NCI-H2029 (cell line): ENCODE data around the gene FAM3A.
"Not testable (repeated sequence)": the region's sequence is repeated elsewhere in the genome, so short reads cannot be mapped to it uniquely, and the experiment has no call there.

Experiments
- DNase-seq: peaks from one replicate; lab custom pipeline; 2025; lab: John Stamatoyannopoulos, UW

Gene FAM3A

GRCh38 chrX:154502989-154503388, 13.0 kb downstream of the FAM3A start:
- DNase-seq = no peak

- no peak for DNase-seq
Measured at GRCh38 chrX:154502098-154502497, 13.9 kb downstream of the FAM3A start.

- DNase-seq = not testable (repeated sequence)
Measured at GRCh38 chrX:154501423-154501822, 14.6 kb downstream of the FAM3A start.

GRCh38 chrX:154496591-154497137, 19.4 kb downstream of the FAM3A start:
- DNase-seq = not testable (repeated sequence)

- no peak for DNase-seq
Measured at GRCh38 chrX:154495472-154495922, 20.5 kb downstream of the FAM3A start.

GRCh38 chrX:154494715-154495114, 21.3 kb downstream of the FAM3A start:
- DNase-seq = no peak

- peak; percentile 89 for DNase-seq
Measured at GRCh38 chrX:154490414-154491083, 25.5 kb downstream of the FAM3A start, which contains the start of gene SLC10A3. TSS of gene SLC10A3 (minus strand) at chrX:154490629. CDS start at chrX:154488940, 1,689 bp downstream.

GRCh38 chrX:154490021-154490413, 26.0 kb downstream of the FAM3A start:
- no peak for DNase-seq

- DNase-seq = no peak
Measured at GRCh38 chrX:154489182-154489581, 26.9 kb downstream of the FAM3A start.

GRCh38 chrX:154488336-154489075, 27.5 kb downstream of the FAM3A start:
- no peak for DNase-seq

- DNase-seq = no peak
Measured at GRCh38 chrX:154487518-154488290, 28.3 kb downstream of the FAM3A start.

- no peak for DNase-seq
Measured at GRCh38 chrX:154486396-154487207, 29.4 kb downstream of the FAM3A start, which contains the start of gene UBL4A. TSS of gene UBL4A (minus strand) at chrX:154486615. CDS start at chrX:154486584, 31 bp downstream.

GRCh38 chrX:154486052-154486395, 30.0 kb downstream of the FAM3A start:
- no peak for DNase-seq

- peak; percentile 70 for DNase-seq
Measured at GRCh38 chrX:154485150-154486051, 30.6 kb downstream of the FAM3A start.

- DNase-seq = no peak
Measured at GRCh38 chrX:154484255-154485149, 31.5 kb downstream of the FAM3A start.

GRCh38 chrX:154483325-154483724, 32.7 kb downstream of the FAM3A start:
- DNase-seq = no peak

- DNase-seq = no peak
Measured at GRCh38 chrX:154482786-154483185, 33.2 kb downstream of the FAM3A start.

- no peak for DNase-seq
Measured at GRCh38 chrX:154481911-154482601, 34.0 kb downstream of the FAM3A start.

GRCh38 chrX:154481195-154481594, 34.8 kb downstream of the FAM3A start:
- no peak for DNase-seq
